GM23338 (cell line): ENCODE results near the gene PTPRN2. TPM values are rescaled to one million over a fixed set of nuclear protein-coding genes. Genes with fewer than 3 reads are reported as not detected.

Source experiments
- ATAC-seq: fragments of 200-7000 bp; cut with Tn5 transposase; 3 replicates; pipeline ENCODE4 v1.9.1; 2020
- DNase-seq: peaks from one replicate; pipeline ENCODE4 v3.0.0-alpha.2; 2015; ENCODE audit warnings: low spot score
- H2AFZ ChIP-seq: fragments of 200-600 bp; sonication (generic); 2 replicates; pipeline ENCODE4 v1.8.0; 2016; ENCODE audit warnings: antibody characterized with exemption, mild to moderate bottlenecking, moderate library complexity
- H3F3A ChIP-seq: fragments of 200-600 bp; sonication (generic); replicated peaks from 2 replicates; pipeline ENCODE4 v1.8.0; 2017; ENCODE audit warnings: antibody characterized with exemption, mixed run types, low read depth
- H3K27ac ChIP-seq: fragments of 200-600 bp; sonication (generic); 2 replicates; pipeline ENCODE4 v1.6.1; 2016; ENCODE audit warnings: low read depth
- H3K27me3 ChIP-seq: fragments of 200-600 bp; sonication (generic); 2 replicates; pipeline ENCODE4 v1.8.0; 2016; ENCODE audit warnings: mild to moderate bottlenecking, mixed run types, moderate library complexity; ENCODE audit not compliant: insufficient read depth
- H3K36me3 ChIP-seq: fragments of 200-600 bp; sonication (generic); 2 replicates; pipeline ENCODE4 v1.8.0; 2016; ENCODE audit warnings: mild to moderate bottlenecking; ENCODE audit not compliant: insufficient read depth
- H3K4me1 ChIP-seq: fragments of 200-600 bp; sonication (generic); 2 replicates; pipeline ENCODE4 v1.8.0; 2016; ENCODE audit warnings: mild to moderate bottlenecking, moderate library complexity; ENCODE audit not compliant: insufficient read depth
- H3K4me2 ChIP-seq: fragments of 200-600 bp; sonication (generic); 2 replicates; pipeline ENCODE4 v1.7.1; 2017; ENCODE audit warnings: mixed run types
- H3K4me3 ChIP-seq: fragments of 200-600 bp; sonication (generic); 2 replicates; pipeline ENCODE4 v1.6.1; 2016; ENCODE audit warnings: mixed run types
- H3K79me2 ChIP-seq: fragments of 200-600 bp; sonication (generic); replicated peaks from 2 replicates; pipeline ENCODE4 v1.8.0; 2017; ENCODE audit warnings: mild to moderate bottlenecking; ENCODE audit not compliant: insufficient read depth
- H3K9me2 ChIP-seq: fragments of 200-600 bp; sonication (generic); 2 replicates; pipeline ENCODE4 v1.8.0; 2017; ENCODE audit not compliant: insufficient read depth
- H4K20me1 ChIP-seq: fragments of 200-600 bp; sonication (generic); replicated peaks from 2 replicates; pipeline ENCODE4 v1.8.0; 2017; ENCODE audit warnings: mild to moderate bottlenecking; ENCODE audit not compliant: insufficient read depth
- H3K27ac Mint-ChIP-seq: 2 replicates; pipeline ENCODE4 v1.8.0; 2020; ENCODE audit warnings: inconsistent platforms, mild to moderate bottlenecking, moderate library complexity, mixed read lengths
- H3K27me3 Mint-ChIP-seq: 3 replicates; pipeline ENCODE4 v1.8.0; 2022; ENCODE audit warnings: low read depth, mild to moderate bottlenecking, moderate library complexity, mixed read lengths, inconsistent platforms; ENCODE audit not compliant: insufficient read depth, poor library complexity
- H3K36me3 Mint-ChIP-seq: 3 replicates; pipeline ENCODE4 v1.8.0; 2021; ENCODE audit warnings: low read depth, mild to moderate bottlenecking, inconsistent platforms, moderate library complexity, mixed read lengths
- H3K4me1 Mint-ChIP-seq: 3 replicates; pipeline ENCODE4 v1.8.0; 2020; ENCODE audit warnings: mild to moderate bottlenecking, inconsistent platforms, mixed read lengths
- H3K4me3 Mint-ChIP-seq: 3 replicates; pipeline ENCODE4 v1.8.0; 2021; ENCODE audit warnings: moderate library complexity, mild to moderate bottlenecking, inconsistent platforms, mixed read lengths
- H3K9me3 Mint-ChIP-seq: 3 replicates; pipeline ENCODE4 v1.8.0; 2020; ENCODE audit warnings: moderate library complexity, mild to moderate bottlenecking, inconsistent platforms, mixed read lengths
- CREB1 ChIP-seq: fragments of 250-450 bp; sonication (Bioruptor Pico); IDR thresholded peaks from 2 replicates; pipeline ENCODE4 v1.5.0; 2020; ENCODE audit warnings: low read depth, mild to moderate bottlenecking, moderate library complexity
- EZH2 ChIP-seq: fragments of 200-600 bp; sonication (generic); IDR thresholded peaks from one replicate; pipeline ENCODE4 v1.8.0; 2017; ENCODE audit warnings: antibody characterized with exemption, mild to moderate bottlenecking, low read depth; ENCODE audit not compliant: unreplicated experiment
- EZH2phosphoT487 ChIP-seq: fragments of 200-600 bp; sonication (generic); IDR thresholded peaks from one replicate; pipeline ENCODE4 v1.8.1; 2018; ENCODE audit warnings: antibody characterized with exemption; ENCODE audit not compliant: unreplicated experiment
- JUNB ChIP-seq: IDR thresholded peaks from one replicate; pipeline ENCODE4 v1.6.1; 2016; ENCODE audit warnings: antibody characterized with exemption; ENCODE audit not compliant: unreplicated experiment
- NANOG ChIP-seq: IDR thresholded peaks from 2 replicates; pipeline ENCODE4 v1.6.1; 2016; ENCODE audit warnings: antibody characterized with exemption, borderline replicate concordance
- POLR2AphosphoS5 ChIP-seq: IDR thresholded peaks from 2 replicates; pipeline ENCODE4 v1.6.1; 2016; ENCODE audit warnings: antibody characterized with exemption, low read depth
- ZNF114 ChIP-seq: fragments of 250-450 bp; sonication (Bioruptor Pico); IDR thresholded peaks from 2 replicates; pipeline ENCODE4 v1.5.0; 2020; ENCODE audit warnings: mild to moderate bottlenecking, moderate library complexity
- polyA plus RNA-seq: library from polyadenylated mRNA; unstranded; fragments of >200 nt; fragmentation: Nextera tagmentation; extraction: Ambion mirVana; gene quantifications from 2 replicates; pipeline ENCODE4 v1.2.1, GENCODE V29; 2016
- total RNA-seq: library from RNA; depleted of rRNA; stranded (reverse); fragments of >200 nt; shearing (Covaris generic); gene quantifications from 2 replicates; pipeline ENCODE4 v1.2.3, GENCODE V29; 2014
- TF ChIP-seq, protein P1 (sequence below): fragments of 250-450 bp; sonication (Bioruptor Pico); IDR thresholded peaks from 2 replicates; pipeline ENCODE4 v1.5.0; 2020; ENCODE audit warnings: mild to moderate bottlenecking, moderate library complexity
- TF ChIP-seq, protein P2 (sequence below): IDR thresholded peaks from 2 replicates; pipeline ENCODE4 v1.6.1; 2016; ENCODE audit warnings: antibody characterized with exemption

The PTPRN2 gene
- total and polyA plus RNA-seq, 2 experiments from 2014 or later = 0.87 to 4.0 TPM

DNA sequence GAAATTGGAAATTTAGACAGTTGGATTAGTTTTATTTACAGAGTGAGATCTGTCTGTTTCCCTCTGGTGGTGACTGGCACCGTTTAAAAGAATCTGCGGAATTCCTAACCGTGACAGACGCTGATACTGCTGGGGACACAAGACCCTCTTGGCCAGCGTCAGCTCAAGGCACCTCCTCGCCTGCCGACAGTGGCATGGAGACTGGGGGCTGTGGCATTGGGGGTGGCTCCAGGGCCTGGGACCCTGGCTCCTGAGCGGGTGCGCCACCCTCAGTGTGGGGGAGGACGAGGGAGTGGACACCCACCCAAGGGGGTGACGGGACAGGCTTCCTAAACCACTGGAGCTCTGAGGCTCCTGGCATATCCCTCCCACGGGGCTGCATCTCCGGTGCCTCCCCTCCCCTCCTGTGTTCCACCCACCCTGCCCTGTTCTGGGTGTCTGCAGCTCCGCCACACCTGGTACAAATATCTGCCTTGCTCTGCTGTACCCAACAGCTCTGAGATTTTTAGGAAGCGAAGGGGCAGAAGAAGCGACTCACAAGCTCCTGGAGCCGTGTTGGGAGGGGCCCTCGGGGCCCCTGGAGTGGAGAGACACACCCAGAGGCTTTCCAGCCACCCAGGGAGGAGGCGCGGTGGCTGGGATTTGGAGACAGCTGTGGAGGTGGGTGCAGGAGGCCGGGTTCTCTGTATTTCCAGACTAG is 1072.1 kb downstream of the PTPRN2 start (continued):
- TF ChIP-seq, protein P1, sequence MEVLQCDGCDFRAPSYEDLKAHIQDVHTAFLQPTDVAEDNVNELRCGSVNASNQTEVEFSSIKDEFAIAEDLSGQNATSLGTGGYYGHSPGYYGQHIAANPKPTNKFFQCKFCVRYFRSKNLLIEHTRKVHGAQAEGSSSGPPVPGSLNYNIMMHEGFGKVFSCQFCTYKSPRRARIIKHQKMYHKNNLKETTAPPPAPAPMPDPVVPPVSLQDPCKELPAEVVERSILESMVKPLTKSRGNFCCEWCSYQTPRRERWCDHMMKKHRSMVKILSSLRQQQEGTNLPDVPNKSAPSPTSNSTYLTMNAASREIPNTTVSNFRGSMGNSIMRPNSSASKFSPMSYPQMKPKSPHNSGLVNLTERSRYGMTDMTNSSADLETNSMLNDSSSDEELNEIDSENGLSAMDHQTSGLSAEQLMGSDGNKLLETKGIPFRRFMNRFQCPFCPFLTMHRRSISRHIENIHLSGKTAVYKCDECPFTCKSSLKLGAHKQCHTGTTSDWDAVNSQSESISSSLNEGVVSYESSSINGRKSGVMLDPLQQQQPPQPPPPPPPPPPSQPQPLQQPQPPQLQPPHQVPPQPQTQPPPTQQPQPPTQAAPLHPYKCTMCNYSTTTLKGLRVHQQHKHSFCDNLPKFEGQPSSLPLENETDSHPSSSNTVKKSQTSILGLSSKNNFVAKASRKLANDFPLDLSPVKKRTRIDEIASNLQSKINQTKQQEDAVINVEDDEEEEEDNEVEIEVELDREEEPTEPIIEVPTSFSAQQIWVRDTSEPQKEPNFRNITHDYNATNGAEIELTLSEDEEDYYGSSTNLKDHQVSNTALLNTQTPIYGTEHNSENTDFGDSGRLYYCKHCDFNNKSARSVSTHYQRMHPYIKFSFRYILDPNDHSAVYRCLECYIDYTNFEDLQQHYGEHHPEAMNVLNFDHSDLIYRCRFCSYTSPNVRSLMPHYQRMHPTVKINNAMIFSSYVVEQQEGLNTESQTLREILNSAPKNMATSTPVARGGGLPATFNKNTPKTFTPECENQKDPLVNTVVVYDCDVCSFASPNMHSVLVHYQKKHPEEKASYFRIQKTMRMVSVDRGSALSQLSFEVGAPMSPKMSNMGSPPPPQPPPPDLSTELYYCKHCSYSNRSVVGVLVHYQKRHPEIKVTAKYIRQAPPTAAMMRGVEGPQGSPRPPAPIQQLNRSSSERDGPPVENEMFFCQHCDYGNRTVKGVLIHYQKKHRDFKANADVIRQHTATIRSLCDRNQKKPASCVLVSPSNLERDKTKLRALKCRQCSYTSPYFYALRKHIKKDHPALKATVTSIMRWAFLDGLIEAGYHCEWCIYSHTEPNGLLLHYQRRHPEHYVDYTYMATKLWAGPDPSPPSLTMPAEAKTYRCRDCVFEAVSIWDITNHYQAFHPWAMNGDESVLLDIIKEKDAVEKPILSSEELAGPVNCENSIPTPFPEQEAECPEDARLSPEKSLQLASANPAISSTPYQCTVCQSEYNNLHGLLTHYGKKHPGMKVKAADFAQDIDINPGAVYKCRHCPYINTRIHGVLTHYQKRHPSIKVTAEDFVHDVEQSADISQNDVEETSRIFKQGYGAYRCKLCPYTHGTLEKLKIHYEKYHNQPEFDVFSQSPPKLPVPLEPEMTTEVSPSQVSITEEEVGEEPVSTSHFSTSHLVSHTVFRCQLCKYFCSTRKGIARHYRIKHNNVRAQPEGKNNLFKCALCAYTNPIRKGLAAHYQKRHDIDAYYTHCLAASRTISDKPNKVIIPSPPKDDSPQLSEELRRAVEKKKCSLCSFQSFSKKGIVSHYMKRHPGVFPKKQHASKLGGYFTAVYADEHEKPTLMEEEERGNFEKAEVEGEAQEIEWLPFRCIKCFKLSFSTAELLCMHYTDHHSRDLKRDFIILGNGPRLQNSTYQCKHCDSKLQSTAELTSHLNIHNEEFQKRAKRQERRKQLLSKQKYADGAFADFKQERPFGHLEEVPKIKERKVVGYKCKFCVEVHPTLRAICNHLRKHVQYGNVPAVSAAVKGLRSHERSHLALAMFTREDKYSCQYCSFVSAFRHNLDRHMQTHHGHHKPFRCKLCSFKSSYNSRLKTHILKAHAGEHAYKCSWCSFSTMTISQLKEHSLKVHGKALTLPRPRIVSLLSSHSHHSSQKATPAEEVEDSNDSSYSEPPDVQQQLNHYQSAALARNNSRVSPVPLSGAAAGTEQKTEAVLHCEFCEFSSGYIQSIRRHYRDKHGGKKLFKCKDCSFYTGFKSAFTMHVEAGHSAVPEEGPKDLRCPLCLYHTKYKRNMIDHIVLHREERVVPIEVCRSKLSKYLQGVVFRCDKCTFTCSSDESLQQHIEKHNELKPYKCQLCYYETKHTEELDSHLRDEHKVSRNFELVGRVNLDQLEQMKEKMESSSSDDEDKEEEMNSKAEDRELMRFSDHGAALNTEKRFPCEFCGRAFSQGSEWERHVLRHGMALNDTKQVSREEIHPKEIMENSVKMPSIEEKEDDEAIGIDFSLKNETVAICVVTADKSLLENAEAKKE (CRISPR knock-in tag) = no peak
- no peak for TF ChIP-seq POLR2AphosphoS5
- TF ChIP-seq EZH2phosphoT487 = no peak
- no peak for TF ChIP-seq CREB1 (CRISPR knock-in tag)
- TF ChIP-seq, protein P2, sequence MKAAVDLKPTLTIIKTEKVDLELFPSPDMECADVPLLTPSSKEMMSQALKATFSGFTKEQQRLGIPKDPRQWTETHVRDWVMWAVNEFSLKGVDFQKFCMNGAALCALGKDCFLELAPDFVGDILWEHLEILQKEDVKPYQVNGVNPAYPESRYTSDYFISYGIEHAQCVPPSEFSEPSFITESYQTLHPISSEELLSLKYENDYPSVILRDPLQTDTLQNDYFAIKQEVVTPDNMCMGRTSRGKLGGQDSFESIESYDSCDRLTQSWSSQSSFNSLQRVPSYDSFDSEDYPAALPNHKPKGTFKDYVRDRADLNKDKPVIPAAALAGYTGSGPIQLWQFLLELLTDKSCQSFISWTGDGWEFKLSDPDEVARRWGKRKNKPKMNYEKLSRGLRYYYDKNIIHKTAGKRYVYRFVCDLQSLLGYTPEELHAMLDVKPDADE = no peak
- no peak for TF ChIP-seq ZNF114
- TF ChIP-seq EZH2 = no peak

DNA sequence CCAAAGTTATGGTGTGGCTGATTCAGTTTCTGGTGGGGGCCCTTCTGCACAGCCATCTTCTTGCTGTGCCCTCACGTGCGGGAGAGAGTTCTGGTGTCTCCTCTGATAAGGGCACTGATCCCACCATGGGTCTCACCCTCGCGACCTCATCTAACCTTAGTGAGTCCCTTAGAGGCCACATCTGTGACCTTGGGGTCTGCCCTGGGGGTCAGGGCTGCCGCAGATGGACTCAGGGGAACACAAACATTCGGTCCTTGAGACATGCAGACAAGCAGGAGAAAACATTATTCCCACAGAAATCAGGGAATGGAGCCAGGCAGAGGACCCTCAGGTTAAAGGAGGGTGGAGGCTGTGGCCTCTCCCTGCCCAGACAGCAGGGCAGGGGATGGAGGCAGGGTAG is 1072.9 kb downstream of the PTPRN2 start:
- no peaks in the 10 kb centered on the region for H3K79me2 ChIP-seq
- H3K4me3 ChIP-seq = no peak overlapping the region
- H3K27me3 ChIP-seq = no peaks in the 10 kb centered on the region
- H2AFZ ChIP-seq = no peak overlapping the region
- H3K9me3 Mint-ChIP-seq = peaks cover 96% of the 10 kb centered on the region
- H3K36me3 ChIP-seq = no peaks in the 10 kb centered on the region
- no peak overlapping the region for H3K27ac ChIP-seq
- H3F3A ChIP-seq = no peaks in the 10 kb centered on the region
- TF ChIP-seq CREB1 (CRISPR knock-in tag) = no peak
- no peak for TF ChIP-seq NANOG
- TF ChIP-seq, protein P2 = no peak
- no peak for TF ChIP-seq EZH2phosphoT487
- TF ChIP-seq JUNB = no peak
- H3K27ac Mint-ChIP-seq = no peak overlapping the region
- H4K20me1 ChIP-seq = no peaks in the 10 kb centered on the region
- H3K4me3 Mint-ChIP-seq = no peak overlapping the region
- H3K9me2 ChIP-seq = no peaks in the 10 kb centered on the region
- peaks cover 27% of the 10 kb centered on the region for H3K36me3 Mint-ChIP-seq
- ATAC-seq (no peak), DNase-seq (no peak)
- H3K4me1 Mint-ChIP-seq = no peaks in the 10 kb centered on the region
- H3K4me1 ChIP-seq = no peaks in the 10 kb centered on the region
- no peak overlapping the region for H3K4me2 ChIP-seq
- H3K27me3 Mint-ChIP-seq = peaks cover 7% of the 10 kb centered on the region
